BJ (cell line): ENCODE results near the gene MTFP1. TPM values are rescaled to one million over a fixed set of nuclear protein-coding genes. Genes with fewer than 3 reads are reported as not detected.

Experiments used
- CTCF ChIA-PET: fragments of 350-600 bp; formaldehyde crosslinking; extraction: SDS; loops from one replicate; lab custom pipeline; 2021; ENCODE audit warnings: antibody characterized with exemption, inconsistent platforms; lab: Yijun Ruan, JAX
- POLR2A ChIA-PET: fragments of 300-600 bp; sonication (Branson Sonifier 250); formaldehyde crosslinking; extraction: SDS; loops from one replicate; lab custom pipeline; 2021; ENCODE audit warnings: antibody characterized with exemption; lab: Charles Lee
- DNase-seq: peaks from one replicate; pipeline ENCODE4 v3.0.0-alpha.2; 2011; ENCODE audit warnings: low read depth
- H3K27me3 ChIP-seq: 2 replicates; pipeline ENCODE4 v1.6.0; 2011; ENCODE audit warnings: low read length; ENCODE audit not compliant: control insufficient read depth, insufficient read depth
- H3K36me3 ChIP-seq: 2 replicates; pipeline ENCODE4 v1.5.1; 2011; ENCODE audit warnings: low read length; ENCODE audit not compliant: control insufficient read depth, insufficient read depth
- H3K4me3 ChIP-seq: 2 replicates; pipeline ENCODE4 v1.5.1; 2011; ENCODE audit warnings: low read depth, mild to moderate bottlenecking, control low read depth, low read length
- CTCF ChIP-seq: IDR thresholded peaks from 2 replicates; pipeline ENCODE4 v1.5.1; 2011; ENCODE audit warnings: low read depth, mild to moderate bottlenecking, control low read depth, inconsistent platforms, low read length, moderate library complexity; ENCODE audit not compliant: insufficient read depth
- polyA plus RNA-seq: library from polyadenylated mRNA; depleted of rRNA; stranded (reverse); fragments of >200 nt; gene quantifications from 2 replicates; pipeline ENCODE4 v1.2.3, GENCODE V29; 2011

MTFP1 gene
- polyA plus RNA-seq, 1 experiment: 8.3 TPM

- Histone ChIP-seq H3K36me3 (no peaks in the 10 kb centered on the region; the same call in 1 of the 2 replicates), H3K27me3 (no peaks in the 10 kb centered on the region), H3K4me3 (peak overlapping the region; percentile 62)
- TF ChIP-seq CTCF: peak; percentile 32
- DNase-seq: no peak
- CTCF ChIA-PET: interaction anchor here (0.8 to 6.3 kb wide), 17 partner anchors 8 to 317 kb away, joined by 3 to 37 read pairs (median 5); partner anchors contain the start of genes CASTOR1, RNF215 and SEC14L2
- POLR2A ChIA-PET: no interaction called here
Observed at GRCh38 chr22:30424534-30425326, 838 bp upstream of the MTFP1 start.

GRCh38 chr22:30425327-30425615, 297 bp upstream of the MTFP1 start:
- no peaks in the 10 kb centered on the region for H3K27me3 ChIP-seq
- no peak for DNase-seq
- TF ChIP-seq CTCF: no peak
- H3K4me3 ChIP-seq: peak overlapping the region; percentile 62
- H3K36me3 ChIP-seq: no peaks in the 10 kb centered on the region; the same call in 1 of the 2 replicates
- CTCF ChIA-PET: interaction anchor here (1.0 to 6.3 kb wide), 11 partner anchors 9 to 317 kb away, joined by 3 to 37 read pairs (median 10); partner anchors contain the start of genes CASTOR1, RNF215 and SEC14L2
- POLR2A ChIA-PET: interaction anchor here (0.6 kb wide), 1 partner anchor 22 kb away, joined by 13 read pairs; no protein-coding TSS in a partner anchor

- Histone ChIP-seq H3K36me3 (no peaks in the 10 kb centered on the region; the same call in 1 of the 2 replicates), H3K27me3 (no peaks in the 10 kb centered on the region), H3K4me3 (peak overlapping the region; percentile 62)
- CTCF ChIA-PET: interaction anchor here (0.6 to 6.3 kb wide), 19 partner anchors 8 to 991 kb away, joined by 3 to 37 read pairs (median 4); partner anchors contain the start of genes CASTOR1, RNF215 and SEC14L2
- POLR2A ChIA-PET: interaction anchor here (0.5 kb wide), 1 partner anchor 13 kb away, joined by 5 read pairs; no protein-coding TSS in a partner anchor
- no peak for DNase-seq
- TF ChIP-seq CTCF: peak; percentile 83
Observed at GRCh38 chr22:30426388-30427353, 1.1 kb downstream of the MTFP1 start.

- TF ChIP-seq CTCF: no peak
- H3K36me3 ChIP-seq: no peaks in the 10 kb centered on the region; the same call in 1 of the 2 replicates
- POLR2A ChIA-PET: no interaction called here
- no peaks in the 10 kb centered on the region for H3K27me3 ChIP-seq
- CTCF ChIA-PET: interaction anchor here (0.7 to 6.3 kb wide), 5 partner anchors 17 to 173 kb away, joined by 3 to 37 read pairs (median 4); partner anchors contain the start of gene CASTOR1
- DNase-seq: no peak
- H3K4me3 ChIP-seq: no peak overlapping the region
Observed at GRCh38 chr22:30427871-30428270, 2.3 kb downstream of the MTFP1 start.
